ENCODE data around the gene NTM. TPM values are rescaled to one million over a fixed set of nuclear protein-coding genes. Genes with fewer than 3 reads are reported as not detected.

NTM gene
- total RNA-seq, 1 experiment from 2014 or later = not detected

DNA sequence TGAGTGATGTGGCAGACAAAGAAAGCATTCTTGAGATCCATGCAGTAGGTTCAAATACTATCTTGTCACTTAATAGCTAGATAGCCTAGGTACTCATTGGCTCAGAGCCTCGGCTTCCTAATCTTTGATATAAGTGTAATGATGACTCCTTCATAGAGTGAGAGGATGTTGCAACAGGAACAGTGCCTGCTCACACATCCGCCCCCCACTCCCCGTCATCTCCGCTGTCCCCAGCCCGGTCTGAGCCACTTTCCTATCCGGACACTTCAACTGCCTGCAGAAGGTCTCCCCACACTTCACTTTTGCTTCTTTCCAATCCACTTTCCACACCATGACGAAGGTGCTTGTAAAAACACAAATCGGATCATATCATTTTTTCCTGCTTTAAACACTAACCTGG is 128.8 kb downstream of the NTM start:
- peaks cover 0 to 6% of the 10 kb centered on the region in 2 experiments; a peak in 2 of 4 replicates for H3K9me3 ChIP-seq (ENCODE audit: control insufficient read depth in 1 of 2, insufficient read depth in 1 of 2, low read depth in 1 of 2, low read length in 2 of 2)
- H3K9ac ChIP-seq (ENCODE audit: low read length) = no peak overlapping the region
- no peaks in the 10 kb centered on the region for H4K20me1 ChIP-seq (ENCODE audit: insufficient read depth)
- H3K4me2 ChIP-seq (ENCODE audit: low read length) = no peak overlapping the region
- intact Hi-C loops (cut with micrococcal nuclease) = no loop called here
- CTCF ChIA-PET = no interaction called here
- H3K79me2 ChIP-seq (ENCODE audit: insufficient read depth, low read length) = no peaks in the 10 kb centered on the region
- H3K27ac ChIP-seq (ENCODE audit: low read depth, low read length) = no peak overlapping the region
- POLR2A ChIA-PET = no interaction called here
- no peaks in the 10 kb centered on the region for H3K9me2 ChIP-seq (ENCODE audit: insufficient read depth)
- no peak overlapping the region for H2AFZ ChIP-seq (ENCODE audit: low read depth, low read length, poor library complexity, severe bottlenecking)
- no peaks in the 10 kb centered on the region for H3K27me3 ChIP-seq (ENCODE audit: insufficient read depth, low read length)
- DNase-seq (ENCODE audit: low read depth, low spot score) (no peak), ATAC-seq (no peak)
- TF ChIP-seq EGR1 (IDR thresholded peaks at IDR 0.05; ENCODE audit: low read depth) (no peak), CEBPB (IDR thresholded peaks at IDR 0.05; ENCODE audit: low read depth) (no peak), CBX3 (IDR thresholded peaks at IDR 0.05; ENCODE audit: low read depth) (no peak), ELF1 (IDR thresholded peaks at IDR 0.05; ENCODE audit: borderline replicate concordance, low read depth) (no peak), JUND (IDR thresholded peaks at IDR 0.05) (no peak), TCF7L2 (IDR thresholded peaks at IDR 0.05; ENCODE audit: borderline replicate concordance, extremely low read depth, insufficient read depth, insufficient read length) (no peak), EZH2phosphoT487 (IDR thresholded peaks at IDR 0.05; ENCODE audit: borderline replicate concordance) (no peak), RAD21 (IDR thresholded peaks at IDR 0.05; ENCODE audit: low read depth) (no peak), SIN3A (IDR thresholded peaks at IDR 0.05; ENCODE audit: low read depth) (no peak), ZNF274 (IDR thresholded peaks at IDR 0.05; ENCODE audit: low read depth, low read length) (no peak), ZFX (IDR thresholded peaks at IDR 0.05) (no peak), SRF (IDR thresholded peaks at IDR 0.05; ENCODE audit: low read depth) (no peak), FOSL1 (IDR thresholded peaks at IDR 0.05; ENCODE audit: low read depth) (no peak), SP1 (IDR thresholded peaks at IDR 0.05; ENCODE audit: low read depth) (no peak), POLR2AphosphoS5 (IDR thresholded peaks at IDR 0.05; ENCODE audit: low read depth, low read length) (no peak)
- TF ChIP-seq, protein P1, sequence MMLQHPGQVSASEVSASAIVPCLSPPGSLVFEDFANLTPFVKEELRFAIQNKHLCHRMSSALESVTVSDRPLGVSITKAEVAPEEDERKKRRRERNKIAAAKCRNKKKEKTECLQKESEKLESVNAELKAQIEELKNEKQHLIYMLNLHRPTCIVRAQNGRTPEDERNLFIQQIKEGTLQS (IDR thresholded peaks at IDR 0.05) = no peak
- TF ChIP-seq, protein P2, sequence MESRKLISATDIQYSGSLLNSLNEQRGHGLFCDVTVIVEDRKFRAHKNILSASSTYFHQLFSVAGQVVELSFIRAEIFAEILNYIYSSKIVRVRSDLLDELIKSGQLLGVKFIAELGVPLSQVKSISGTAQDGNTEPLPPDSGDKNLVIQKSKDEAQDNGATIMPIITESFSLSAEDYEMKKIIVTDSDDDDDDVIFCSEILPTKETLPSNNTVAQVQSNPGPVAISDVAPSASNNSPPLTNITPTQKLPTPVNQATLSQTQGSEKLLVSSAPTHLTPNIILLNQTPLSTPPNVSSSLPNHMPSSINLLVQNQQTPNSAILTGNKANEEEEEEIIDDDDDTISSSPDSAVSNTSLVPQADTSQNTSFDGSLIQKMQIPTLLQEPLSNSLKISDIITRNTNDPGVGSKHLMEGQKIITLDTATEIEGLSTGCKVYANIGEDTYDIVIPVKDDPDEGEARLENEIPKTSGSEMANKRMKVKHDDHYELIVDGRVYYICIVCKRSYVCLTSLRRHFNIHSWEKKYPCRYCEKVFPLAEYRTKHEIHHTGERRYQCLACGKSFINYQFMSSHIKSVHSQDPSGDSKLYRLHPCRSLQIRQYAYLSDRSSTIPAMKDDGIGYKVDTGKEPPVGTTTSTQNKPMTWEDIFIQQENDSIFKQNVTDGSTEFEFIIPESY (IDR thresholded peaks at IDR 0.05; ENCODE audit: extremely low read depth, insufficient replicate concordance, low read length) = no peak
- TF ChIP-seq, protein P3, sequence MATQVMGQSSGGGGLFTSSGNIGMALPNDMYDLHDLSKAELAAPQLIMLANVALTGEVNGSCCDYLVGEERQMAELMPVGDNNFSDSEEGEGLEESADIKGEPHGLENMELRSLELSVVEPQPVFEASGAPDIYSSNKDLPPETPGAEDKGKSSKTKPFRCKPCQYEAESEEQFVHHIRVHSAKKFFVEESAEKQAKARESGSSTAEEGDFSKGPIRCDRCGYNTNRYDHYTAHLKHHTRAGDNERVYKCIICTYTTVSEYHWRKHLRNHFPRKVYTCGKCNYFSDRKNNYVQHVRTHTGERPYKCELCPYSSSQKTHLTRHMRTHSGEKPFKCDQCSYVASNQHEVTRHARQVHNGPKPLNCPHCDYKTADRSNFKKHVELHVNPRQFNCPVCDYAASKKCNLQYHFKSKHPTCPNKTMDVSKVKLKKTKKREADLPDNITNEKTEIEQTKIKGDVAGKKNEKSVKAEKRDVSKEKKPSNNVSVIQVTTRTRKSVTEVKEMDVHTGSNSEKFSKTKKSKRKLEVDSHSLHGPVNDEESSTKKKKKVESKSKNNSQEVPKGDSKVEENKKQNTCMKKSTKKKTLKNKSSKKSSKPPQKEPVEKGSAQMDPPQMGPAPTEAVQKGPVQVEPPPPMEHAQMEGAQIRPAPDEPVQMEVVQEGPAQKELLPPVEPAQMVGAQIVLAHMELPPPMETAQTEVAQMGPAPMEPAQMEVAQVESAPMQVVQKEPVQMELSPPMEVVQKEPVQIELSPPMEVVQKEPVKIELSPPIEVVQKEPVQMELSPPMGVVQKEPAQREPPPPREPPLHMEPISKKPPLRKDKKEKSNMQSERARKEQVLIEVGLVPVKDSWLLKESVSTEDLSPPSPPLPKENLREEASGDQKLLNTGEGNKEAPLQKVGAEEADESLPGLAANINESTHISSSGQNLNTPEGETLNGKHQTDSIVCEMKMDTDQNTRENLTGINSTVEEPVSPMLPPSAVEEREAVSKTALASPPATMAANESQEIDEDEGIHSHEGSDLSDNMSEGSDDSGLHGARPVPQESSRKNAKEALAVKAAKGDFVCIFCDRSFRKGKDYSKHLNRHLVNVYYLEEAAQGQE (IDR thresholded peaks at IDR 0.05; ENCODE audit: low read depth) = no peak
- TF ChIP-seq, protein P4, sequence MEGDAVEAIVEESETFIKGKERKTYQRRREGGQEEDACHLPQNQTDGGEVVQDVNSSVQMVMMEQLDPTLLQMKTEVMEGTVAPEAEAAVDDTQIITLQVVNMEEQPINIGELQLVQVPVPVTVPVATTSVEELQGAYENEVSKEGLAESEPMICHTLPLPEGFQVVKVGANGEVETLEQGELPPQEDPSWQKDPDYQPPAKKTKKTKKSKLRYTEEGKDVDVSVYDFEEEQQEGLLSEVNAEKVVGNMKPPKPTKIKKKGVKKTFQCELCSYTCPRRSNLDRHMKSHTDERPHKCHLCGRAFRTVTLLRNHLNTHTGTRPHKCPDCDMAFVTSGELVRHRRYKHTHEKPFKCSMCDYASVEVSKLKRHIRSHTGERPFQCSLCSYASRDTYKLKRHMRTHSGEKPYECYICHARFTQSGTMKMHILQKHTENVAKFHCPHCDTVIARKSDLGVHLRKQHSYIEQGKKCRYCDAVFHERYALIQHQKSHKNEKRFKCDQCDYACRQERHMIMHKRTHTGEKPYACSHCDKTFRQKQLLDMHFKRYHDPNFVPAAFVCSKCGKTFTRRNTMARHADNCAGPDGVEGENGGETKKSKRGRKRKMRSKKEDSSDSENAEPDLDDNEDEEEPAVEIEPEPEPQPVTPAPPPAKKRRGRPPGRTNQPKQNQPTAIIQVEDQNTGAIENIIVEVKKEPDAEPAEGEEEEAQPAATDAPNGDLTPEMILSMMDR (IDR thresholded peaks at IDR 0.05 in 2 of 3, conservative IDR thresholded peaks at IDR 0.05 in 1 of 3; ENCODE audit: borderline replicate concordance in 1 of 3, insufficient read depth in 1 of 3, low read depth in 2 of 3, low read length in 2 of 3) = no peak
- TF ChIP-seq, protein P5, sequence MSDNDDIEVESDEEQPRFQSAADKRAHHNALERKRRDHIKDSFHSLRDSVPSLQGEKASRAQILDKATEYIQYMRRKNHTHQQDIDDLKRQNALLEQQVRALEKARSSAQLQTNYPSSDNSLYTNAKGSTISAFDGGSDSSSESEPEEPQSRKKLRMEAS (IDR thresholded peaks at IDR 0.05) = no peak
- H3K4me3 ChIP-seq (replicated peaks in 1 of 2; ENCODE audit: low read depth in 1 of 2, low read length in 2 of 2) = no peak overlapping the region
- RAD21 ChIA-PET (ENCODE audit: low non-redundant PET in 1 of 2, low total read pairs in 2 of 2, uncharacterized antibody in 2 of 2, unreplicated experiment in 2 of 2) = no interaction called here
- no peaks in the 10 kb centered on the region for H3K4me1 ChIP-seq (ENCODE audit: control insufficient read depth in 1 of 2, insufficient read depth in 2 of 2, low read length in 2 of 2)
- no peaks in the 10 kb centered on the region for H3K36me3 ChIP-seq (ENCODE audit: control insufficient read depth in 1 of 2, insufficient read depth in 2 of 2, low read length in 2 of 2)
- BruUV-seq (replicated peaks) = no TSS peak

Data from HCT116 (cell line).